Natural killer cell (primary cell): ENCODE data around the gene RRBP1. TPM values are rescaled to one million over a fixed set of nuclear protein-coding genes. Genes with fewer than 3 reads are reported as not detected.

ENCODE experiments used
- ATAC-seq, 3 donors: fragments of 150-1000 bp in 2 of 3; fragments of 200-7000 bp in 1 of 3; cut with Tn5 transposase; 1 replicate in 1 of 3; 2 replicates in 2 of 3; pipeline ENCODE4 v1.10.0; 2021; ENCODE audit warnings: mild to moderate bottlenecking in 2 of 3, moderate library complexity in 2 of 3
- DNase-seq, 2 donors: peaks; one replicate each; pipeline versions ENCODE4 v3.0.0 to v3.0.0-alpha.2; 2013 to 2021; ENCODE audit warnings: mixed read lengths in 1 of 2
- H3K27ac ChIP-seq: one replicate; pipeline ENCODE4 v1.5.1; 2013; ENCODE audit warnings: mild to moderate bottlenecking, low read length
- H3K27me3 ChIP-seq: one replicate; pipeline ENCODE4 v1.6.1; 2013; ENCODE audit warnings: low read length; ENCODE audit not compliant: control insufficient read depth, insufficient read depth
- H3K36me3 ChIP-seq: one replicate; pipeline ENCODE4 v1.6.1; 2013; ENCODE audit warnings: low read length; ENCODE audit not compliant: control insufficient read depth, insufficient read depth
- H3K4me1 ChIP-seq: one replicate; pipeline ENCODE4 v1.6.1; 2013; ENCODE audit warnings: low read length; ENCODE audit not compliant: control insufficient read depth, insufficient read depth
- H3K4me3 ChIP-seq: one replicate; pipeline ENCODE4 v1.5.1; 2013; ENCODE audit warnings: low read length
- H3K9me3 ChIP-seq: one replicate; pipeline ENCODE4 v1.6.1; 2013; ENCODE audit warnings: low read length; ENCODE audit not compliant: control insufficient read depth, insufficient read depth
- H3K27ac Mint-ChIP-seq, 2 donors: one replicate each; pipeline ENCODE4 v1.8.0; 2022; ENCODE audit warnings: mild to moderate bottlenecking in 2 of 2, mixed read lengths in 2 of 2, moderate library complexity in 1 of 2
- H3K27me3 Mint-ChIP-seq, 2 donors: one replicate each; pipeline ENCODE4 v1.8.0; 2022; ENCODE audit warnings: low read depth in 2 of 2, mixed read lengths in 2 of 2
- H3K36me3 Mint-ChIP-seq: one replicate; pipeline ENCODE4 v1.8.0; 2022; ENCODE audit warnings: mixed read lengths
- H3K4me1 Mint-ChIP-seq, 2 donors: one replicate each; pipeline ENCODE4 v1.8.0; 2022; ENCODE audit warnings: mixed read lengths in 2 of 2
- H3K4me3 Mint-ChIP-seq: one replicate; pipeline ENCODE4 v1.8.0; 2022; ENCODE audit warnings: mild to moderate bottlenecking, moderate library complexity, mixed read lengths
- H3K9me3 Mint-ChIP-seq, 2 donors: one replicate each; pipeline ENCODE4 v1.8.0; 2022; ENCODE audit warnings: mixed read lengths in 2 of 2
- WGBS: methylation state at CpG from one replicate; pipeline ENCODE4 v1.1.7; 2013; ENCODE audit warnings: missing lambda C conversion rate; ENCODE audit not compliant: insufficient coverage; 5-methylcytosine and 5-hydroxymethylcytosine counted together
- intact Hi-C: fragments of 100-400 bp; cut with micrococcal nuclease; formaldehyde crosslinking; loops from one replicate; pipeline ENCODE4 v1.14.2; 2022
- total RNA-seq, 4 donors: library from RNA; stranded (reverse); fragments of 120-200 nt in 1 of 4; gene quantifications; one replicate each; pipeline versions ENCODE4 v1.2.3 to v1.2.4, GENCODE V29; 2013 to 2022
- TF ChIP-seq, protein P1 (sequence below): fragments of 200-600 bp; IDR thresholded peaks from one replicate; pipeline ENCODE4 v1.8.0; 2022; ENCODE audit warnings: antibody characterized with exemption

RRBP1 gene
- total RNA-seq, 3 donors from 2014 or later (not counting 1 experiment from before 2014, with no cell fraction given) = 88.3 to 95.4 (median 90.1) TPM

DNA sequence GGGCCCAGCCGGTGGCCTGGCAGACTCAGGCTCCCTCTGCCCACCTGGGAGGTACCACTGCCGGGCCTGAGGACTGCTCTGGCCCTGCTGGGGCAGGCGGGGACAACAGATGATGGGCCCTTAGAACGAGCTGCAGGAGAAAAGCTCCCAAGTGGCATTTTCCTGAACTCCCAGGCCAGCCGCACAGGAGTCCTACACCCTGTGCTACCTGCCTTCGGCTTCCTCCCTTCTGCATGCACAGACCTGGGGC lies 70.8 kb downstream of the RRBP1 start:
- ATAC-seq = no peak
- no peak overlapping the region for H3K4me3 ChIP-seq
- 73% methylated on average over 6 of the region's 6 CpGs for WGBS

DNA sequence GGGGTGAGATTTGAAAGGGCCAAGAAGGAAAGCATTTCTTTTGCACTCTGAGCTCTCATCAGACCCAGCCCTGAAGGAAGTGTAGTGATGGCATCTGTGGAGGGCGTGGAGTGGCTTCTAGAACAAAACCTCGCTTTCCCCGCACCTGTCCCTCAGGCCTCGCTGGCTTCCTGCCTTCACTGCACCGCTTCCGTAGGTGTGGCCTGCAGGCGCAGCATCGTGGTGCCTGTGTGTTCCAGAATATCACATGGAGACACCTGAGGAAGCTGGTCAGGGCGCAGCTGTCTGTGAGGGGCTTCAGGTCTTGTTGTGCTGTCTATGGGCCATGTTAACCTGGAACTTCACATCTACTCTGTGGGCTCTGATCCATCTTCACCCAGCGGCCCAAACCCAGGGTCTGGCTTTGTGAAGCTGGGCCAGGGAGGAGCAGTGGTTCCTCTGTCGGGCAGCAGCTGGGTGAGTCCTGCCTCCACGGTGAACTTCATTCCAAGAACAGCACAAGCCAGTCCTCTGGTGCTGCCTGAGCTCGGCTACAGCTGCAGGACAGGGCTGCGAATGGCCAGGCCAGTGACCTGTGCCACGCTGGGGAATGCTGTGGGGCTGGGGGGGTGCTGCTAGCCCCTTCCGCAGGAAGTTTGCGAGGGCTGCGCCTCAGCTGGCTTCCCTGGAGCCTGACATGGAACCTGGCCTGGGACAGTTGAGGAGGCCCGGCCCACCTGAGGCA lies 71.3 kb downstream of the RRBP1 start:
- H3K4me3 Mint-ChIP-seq = peak overlapping the region; percentile 90

More for the DNA sequence above, 70.8 kb downstream of the RRBP1 start:
- TF ChIP-seq, protein P1, sequence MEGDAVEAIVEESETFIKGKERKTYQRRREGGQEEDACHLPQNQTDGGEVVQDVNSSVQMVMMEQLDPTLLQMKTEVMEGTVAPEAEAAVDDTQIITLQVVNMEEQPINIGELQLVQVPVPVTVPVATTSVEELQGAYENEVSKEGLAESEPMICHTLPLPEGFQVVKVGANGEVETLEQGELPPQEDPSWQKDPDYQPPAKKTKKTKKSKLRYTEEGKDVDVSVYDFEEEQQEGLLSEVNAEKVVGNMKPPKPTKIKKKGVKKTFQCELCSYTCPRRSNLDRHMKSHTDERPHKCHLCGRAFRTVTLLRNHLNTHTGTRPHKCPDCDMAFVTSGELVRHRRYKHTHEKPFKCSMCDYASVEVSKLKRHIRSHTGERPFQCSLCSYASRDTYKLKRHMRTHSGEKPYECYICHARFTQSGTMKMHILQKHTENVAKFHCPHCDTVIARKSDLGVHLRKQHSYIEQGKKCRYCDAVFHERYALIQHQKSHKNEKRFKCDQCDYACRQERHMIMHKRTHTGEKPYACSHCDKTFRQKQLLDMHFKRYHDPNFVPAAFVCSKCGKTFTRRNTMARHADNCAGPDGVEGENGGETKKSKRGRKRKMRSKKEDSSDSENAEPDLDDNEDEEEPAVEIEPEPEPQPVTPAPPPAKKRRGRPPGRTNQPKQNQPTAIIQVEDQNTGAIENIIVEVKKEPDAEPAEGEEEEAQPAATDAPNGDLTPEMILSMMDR = peak; percentile 17
- intact Hi-C loops = loop anchor here (5.0 kb wide), 1 partner anchor 71 kb away; the partner anchor contains the start of gene RRBP1
- H3K4me1 Mint-ChIP-seq = peaks cover 41 to 59% of the 10 kb centered on the region in 2 donors
- no peaks in the 10 kb centered on the region for H3K36me3 Mint-ChIP-seq
- peak in 1 of 2 donors; percentile 44 for DNase-seq
- H3K4me3 Mint-ChIP-seq = no peak overlapping the region
- no peaks in the 10 kb centered on the region for H3K27me3 Mint-ChIP-seq
- no peaks in the 10 kb centered on the region for H3K9me3 Mint-ChIP-seq
- H3K4me1 ChIP-seq = peaks cover 67% of the 10 kb centered on the region
- H3K27ac Mint-ChIP-seq = peak overlapping the region; percentile 98
- H3K27ac ChIP-seq = peak overlapping the region; percentile 94
- H3K27me3 ChIP-seq = no peaks in the 10 kb centered on the region
- peaks cover 8% of the 10 kb centered on the region for H3K36me3 ChIP-seq
- H3K9me3 ChIP-seq = no peaks in the 10 kb centered on the region

DNA sequence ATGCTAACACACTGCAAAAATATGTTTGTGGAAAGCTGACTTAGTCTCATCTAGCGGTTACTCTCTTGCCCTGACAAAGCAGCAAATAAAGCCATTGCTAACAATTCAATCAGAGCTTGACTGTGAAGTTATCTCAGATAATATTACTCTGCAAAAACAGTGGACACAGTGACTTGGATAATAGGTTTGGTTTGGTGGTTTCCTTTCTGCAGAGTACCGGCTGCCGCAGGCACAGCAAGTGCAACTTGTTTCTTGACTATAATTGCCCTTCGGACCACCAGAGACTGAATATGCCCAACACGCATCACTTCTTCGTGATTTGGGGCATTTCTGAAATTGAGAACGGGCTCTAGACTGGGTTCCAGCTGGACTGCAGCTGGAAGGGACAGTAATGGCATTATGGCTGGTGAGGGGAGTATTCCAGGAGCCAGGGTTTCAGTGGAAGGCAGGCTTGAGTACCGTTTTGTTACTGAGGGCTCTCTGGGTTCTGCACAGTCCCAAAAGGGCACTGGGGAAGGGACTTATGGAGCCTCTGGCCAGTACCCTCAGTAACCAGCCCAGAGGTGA lies 72.1 kb downstream of the RRBP1 start:
- no peaks in the 10 kb centered on the region for H3K27me3 Mint-ChIP-seq
- H3K9me3 Mint-ChIP-seq = no peaks in the 10 kb centered on the region
- H3K36me3 Mint-ChIP-seq = peaks cover 6% of the 10 kb centered on the region
- peak overlapping the region; percentile 98 for H3K27ac Mint-ChIP-seq
- H3K4me3 Mint-ChIP-seq = peak overlapping the region; percentile 90
- Histone ChIP-seq H3K4me1 (peaks cover 59% of the 10 kb centered on the region), H3K27me3 (no peaks in the 10 kb centered on the region), H3K36me3 (peaks cover 4% of the 10 kb centered on the region), H3K27ac (peak overlapping the region; percentile 94), H3K9me3 (no peaks in the 10 kb centered on the region), H3K4me3 (no peak overlapping the region)
- TF ChIP-seq, protein P1 = no peak
- DNase-seq (peak in 1 of 2 donors; percentile 19), ATAC-seq (no peak)
- peaks cover 41 to 57% of the 10 kb centered on the region in 2 donors for H3K4me1 Mint-ChIP-seq
- intact Hi-C loops = loop anchor here (5.0 kb wide), 1 partner anchor 72 kb away; the partner anchor contains the start of gene RRBP1
- 40% methylated on average over 8 of the region's 8 CpGs for whole genome bisulfite sequencing

More for the DNA sequence above, 71.3 kb downstream of the RRBP1 start:
- Mint-ChIP-seq H3K27me3 (no peaks in the 10 kb centered on the region), H3K9me3 (no peaks in the 10 kb centered on the region), H3K27ac (peak overlapping the region; percentile 98), H3K4me1 (peaks cover 41 to 59% of the 10 kb centered on the region in 2 donors), H3K36me3 (no peaks in the 10 kb centered on the region)
- intact Hi-C loops = loop anchor here (5.0 kb wide), 1 partner anchor 72 kb away; the partner anchor contains the start of gene RRBP1
- Histone ChIP-seq H3K4me1 (peaks cover 66% of the 10 kb centered on the region), H3K27ac (peak overlapping the region; percentile 94), H3K9me3 (no peaks in the 10 kb centered on the region), H3K36me3 (peaks cover 6% of the 10 kb centered on the region), H3K4me3 (no peak overlapping the region), H3K27me3 (no peaks in the 10 kb centered on the region)
- WGBS = 42% methylated on average over 19 of the region's 19 CpGs
- ATAC-seq = peak in 2 of 3 donors; percentile 9 to 27
- TF ChIP-seq, protein P1 = no peak
- DNase-seq = peak in 1 of 2 donors; percentile 79
